ENCODE data around the gene LRRC4C. TPM values are rescaled to one million over a fixed set of nuclear protein-coding genes. Genes with fewer than 3 reads are reported as not detected.
A peak's percentile ranks its signal among the peaks of the same experiment; 100 is the strongest.

The LRRC4C gene
- total RNA-seq, 1 donor from 2014 or later, result not detected

- intact Hi-C loops (cut with DNase I), result no loop called here
- Histone ChIP-seq H3K4me3 (no peak overlapping the region), H3K36me3 (no peaks in the 10 kb centered on the region), H3K27ac (no peak overlapping the region), H3K27me3 (no peaks in the 10 kb centered on the region), H3K4me1 (no peaks in the 10 kb centered on the region), H3K9me3 (no peaks in the 10 kb centered on the region)
- TF ChIP-seq CTCF (IDR thresholded peaks at IDR 0.05), result no peak
- DNase-seq (ENCODE audit: low spot score in 2 of 2), result no peak
Observed at GRCh38 chr11:41246399-41246745, 213.1 kb downstream of the LRRC4C start.

- no peaks in the 10 kb centered on the region for H3K9me3 ChIP-seq
- H3K4me1 ChIP-seq, result no peaks in the 10 kb centered on the region
- intact Hi-C loops (cut with DNase I), result no loop called here
- H3K36me3 ChIP-seq, result no peaks in the 10 kb centered on the region
- no peak overlapping the region for H3K4me3 ChIP-seq
- peak in 1 of 2 donors; percentile 8 for DNase-seq (ENCODE audit: low spot score in 2 of 2)
- TF ChIP-seq CTCF (IDR thresholded peaks at IDR 0.05), result no peak
- H3K27me3 ChIP-seq, result no peaks in the 10 kb centered on the region
- H3K27ac ChIP-seq, result no peak overlapping the region
Observed at GRCh38 chr11:41245704-41246398, 213.6 kb downstream of the LRRC4C start.

- no peak for TF ChIP-seq CTCF (IDR thresholded peaks at IDR 0.05)
- Histone ChIP-seq H3K27ac (no peak overlapping the region), H3K4me3 (no peak overlapping the region), H3K9me3 (no peaks in the 10 kb centered on the region), H3K36me3 (no peaks in the 10 kb centered on the region), H3K4me1 (no peaks in the 10 kb centered on the region), H3K27me3 (no peaks in the 10 kb centered on the region)
- intact Hi-C loops (cut with DNase I), result no loop called here
- DNase-seq (ENCODE audit: low spot score in 2 of 2), result no peak
Observed at GRCh38 chr11:41245184-41245583, 214.3 kb downstream of the LRRC4C start.

- Histone ChIP-seq H3K36me3 (no peaks in the 10 kb centered on the region), H3K27me3 (no peaks in the 10 kb centered on the region), H3K4me1 (no peaks in the 10 kb centered on the region), H3K9me3 (no peaks in the 10 kb centered on the region), H3K4me3 (no peak overlapping the region), H3K27ac (no peak overlapping the region)
- intact Hi-C loops (cut with DNase I), result no loop called here
- no peak for DNase-seq (ENCODE audit: low spot score in 2 of 2)
- no peak for TF ChIP-seq CTCF (IDR thresholded peaks at IDR 0.05)
Observed at GRCh38 chr11:41237382-41237781, 222.1 kb downstream of the LRRC4C start.

GRCh38 chr11:41235668-41236067, 223.8 kb downstream of the LRRC4C start:
- no peak for DNase-seq (ENCODE audit: low spot score in 2 of 2)
- H3K36me3 ChIP-seq, result no peaks in the 10 kb centered on the region
- H3K9me3 ChIP-seq, result no peaks in the 10 kb centered on the region
- TF ChIP-seq CTCF (IDR thresholded peaks at IDR 0.05), result no peak
- no peak overlapping the region for H3K4me3 ChIP-seq
- intact Hi-C loops (cut with DNase I), result no loop called here
- H3K27me3 ChIP-seq, result no peaks in the 10 kb centered on the region
- no peak overlapping the region for H3K27ac ChIP-seq
- H3K4me1 ChIP-seq, result no peaks in the 10 kb centered on the region

All from ascending aorta (tissue), 2 donors.